GM18909 (cell line): ENCODE results near the gene SHF.

Source experiments
- ATAC-seq: cut with Tn5 transposase; IDR thresholded peaks from one replicate; pipeline ENCODE4 v1.9.1; 2021; ENCODE audit warnings: mild to moderate bottlenecking; ENCODE audit not compliant: unreplicated experiment, poor library complexity

The SHF gene

DNA sequence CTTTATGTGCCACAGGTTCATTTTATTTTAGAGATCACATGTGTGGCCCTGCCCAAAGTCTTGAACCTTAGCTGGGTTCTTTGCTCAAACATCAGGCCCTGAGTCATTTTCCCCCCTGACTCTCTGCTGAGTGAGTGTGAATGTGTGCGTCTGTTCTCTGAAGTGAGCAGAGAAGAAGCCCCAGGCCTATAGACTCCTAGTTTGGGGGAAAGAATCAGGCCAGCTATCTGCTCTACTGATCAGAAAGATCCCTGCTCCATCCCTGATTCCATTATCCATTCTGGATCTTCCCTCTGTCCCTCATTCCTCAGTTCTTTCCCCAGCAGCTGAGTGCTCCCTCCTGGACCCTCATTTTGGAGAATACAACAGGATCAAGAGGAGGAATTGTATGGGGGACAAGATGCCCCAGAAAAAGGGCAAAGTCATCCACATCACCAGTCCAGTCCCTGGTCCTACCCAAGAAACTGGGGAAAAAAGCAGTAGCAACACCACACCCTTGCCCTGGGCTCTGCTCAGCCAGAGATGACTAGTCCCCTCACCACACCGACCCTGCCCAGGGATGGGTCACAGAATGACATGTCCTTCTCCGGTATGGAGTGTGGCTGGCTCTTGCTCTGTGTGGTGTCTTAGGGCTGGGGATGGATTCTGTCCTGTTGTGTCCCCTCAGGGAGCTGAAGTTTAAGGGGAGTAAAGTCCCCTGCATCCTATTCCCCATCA lies 54.8 kb downstream of the SHF start:
- no peak for ATAC-seq

DNA sequence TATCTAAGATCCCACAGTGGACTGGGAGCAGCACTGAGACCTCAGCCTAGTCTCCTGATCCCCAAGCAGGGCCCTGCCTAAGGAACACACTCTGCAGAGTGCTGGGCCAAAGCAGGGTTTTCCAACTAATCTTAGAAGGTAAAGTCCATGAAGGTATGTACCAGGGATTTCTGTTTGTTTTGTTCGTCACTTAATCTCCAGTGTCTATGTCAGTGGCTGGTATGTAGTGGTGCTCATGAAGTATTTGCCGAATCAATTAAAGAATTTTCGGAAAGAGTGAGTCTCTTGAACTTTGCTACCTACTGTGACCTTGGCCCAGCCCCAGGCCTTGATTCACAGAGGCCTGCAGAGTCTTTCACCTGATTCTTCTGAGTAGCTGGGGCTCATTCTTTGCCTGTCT lies 56.3 kb downstream of the SHF start:
- no peak for ATAC-seq

DNA sequence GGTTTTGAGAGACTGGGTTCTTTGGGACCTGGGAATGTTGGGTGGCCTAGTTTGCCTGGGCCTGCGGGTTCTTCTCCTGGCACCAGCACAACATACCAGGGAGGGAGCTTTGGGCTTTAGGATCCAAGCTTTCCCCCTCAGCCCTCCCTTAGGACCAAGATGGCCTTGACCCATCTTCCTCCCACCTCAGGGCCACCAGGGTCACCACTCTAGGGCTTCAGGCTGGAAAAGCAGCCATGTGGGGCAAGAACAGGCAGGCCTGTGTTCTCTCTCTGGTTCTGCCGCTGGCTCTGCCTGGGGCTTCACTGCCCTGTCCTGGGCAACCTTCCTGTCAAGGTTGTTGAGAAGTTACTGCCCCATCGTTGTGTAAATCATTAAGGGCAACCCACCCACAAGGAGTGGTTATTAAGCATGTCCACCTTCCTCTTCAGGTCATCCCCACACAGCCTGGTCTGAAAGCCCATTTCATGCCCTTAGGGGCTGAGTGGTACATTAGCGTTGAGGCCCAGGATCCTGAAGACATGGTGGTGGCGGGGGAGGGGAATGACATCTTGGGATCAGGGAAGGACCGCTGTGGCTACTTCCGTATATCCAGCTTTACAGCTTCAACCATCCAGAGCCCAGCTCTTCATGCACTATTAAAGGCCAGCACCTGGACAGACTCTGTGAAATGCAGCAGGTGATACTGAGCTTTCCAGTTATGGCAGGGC lies 57.3 kb downstream of the SHF start:
- ATAC-seq, result no peak

DNA sequence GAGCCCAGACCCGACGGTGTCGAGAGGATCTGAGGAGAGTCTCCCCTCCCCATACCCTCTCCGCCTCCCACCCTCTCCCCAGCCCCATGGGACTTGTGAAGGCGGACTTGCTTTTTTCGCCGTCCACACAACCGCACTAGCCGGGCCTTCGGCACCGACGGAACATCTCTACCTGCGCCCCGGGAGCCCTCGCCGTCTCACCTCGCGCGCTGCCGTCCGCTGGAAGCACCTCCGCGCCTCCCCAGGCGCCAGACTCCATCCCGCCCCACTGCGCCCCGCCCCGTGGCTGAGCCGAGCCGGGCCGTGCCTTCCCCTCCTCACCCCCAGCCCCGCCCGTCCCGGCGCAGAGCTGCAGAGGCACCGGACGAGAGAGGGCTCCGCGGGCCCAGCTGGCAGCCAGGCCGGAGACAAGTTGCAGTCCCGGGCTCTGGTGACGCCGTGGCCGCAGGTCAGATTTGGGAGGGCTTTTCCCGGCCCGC lies 58.1 kb downstream of the SHF start, which contains the start of the genes DUOX1 and DUOXA1:
TSS of gene DUOX1 (plus strand) at position 344 of the 479 bp plus-strand sequence. CDS start 1,973 bp downstream, outside the sequence.
TSS of gene DUOXA1 (minus strand) at position 229 of the 479 bp plus-strand sequence. CDS start 6,865 bp downstream, outside the sequence.
- ATAC-seq, result no peak

DNA sequence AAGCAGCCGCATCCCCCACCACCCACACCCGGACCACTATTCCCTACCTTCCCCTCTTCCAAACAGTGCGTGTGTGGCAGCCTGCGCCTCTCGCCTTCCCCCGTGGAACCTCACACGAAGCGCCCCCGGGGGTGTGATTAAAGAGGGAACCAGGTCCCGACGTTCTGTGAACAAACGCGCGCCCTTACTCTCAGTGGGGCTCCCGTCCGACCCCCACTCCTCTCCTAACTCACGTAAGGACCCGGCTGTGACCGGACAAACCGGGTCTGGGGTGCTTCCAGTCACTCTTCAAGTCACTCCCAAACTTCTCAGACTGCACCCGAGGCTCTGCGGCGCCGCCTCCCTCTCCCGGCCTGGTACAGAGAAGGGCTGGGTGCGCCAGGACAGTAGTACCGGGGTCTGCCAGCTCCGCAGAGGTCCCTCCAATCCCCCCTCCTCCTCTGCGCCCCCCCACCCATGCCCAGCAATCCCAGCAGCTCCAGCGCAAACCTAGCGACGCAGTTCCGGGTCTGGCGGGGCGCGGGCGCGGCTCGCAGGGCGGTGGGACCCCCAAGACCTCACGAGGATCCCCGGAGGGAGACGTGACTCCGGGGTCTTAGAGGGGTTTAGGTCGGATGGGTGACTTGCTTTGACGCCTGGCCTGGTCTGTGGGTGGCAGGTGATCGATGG lies 58.7 kb downstream of the SHF start:
- no peak for ATAC-seq

DNA sequence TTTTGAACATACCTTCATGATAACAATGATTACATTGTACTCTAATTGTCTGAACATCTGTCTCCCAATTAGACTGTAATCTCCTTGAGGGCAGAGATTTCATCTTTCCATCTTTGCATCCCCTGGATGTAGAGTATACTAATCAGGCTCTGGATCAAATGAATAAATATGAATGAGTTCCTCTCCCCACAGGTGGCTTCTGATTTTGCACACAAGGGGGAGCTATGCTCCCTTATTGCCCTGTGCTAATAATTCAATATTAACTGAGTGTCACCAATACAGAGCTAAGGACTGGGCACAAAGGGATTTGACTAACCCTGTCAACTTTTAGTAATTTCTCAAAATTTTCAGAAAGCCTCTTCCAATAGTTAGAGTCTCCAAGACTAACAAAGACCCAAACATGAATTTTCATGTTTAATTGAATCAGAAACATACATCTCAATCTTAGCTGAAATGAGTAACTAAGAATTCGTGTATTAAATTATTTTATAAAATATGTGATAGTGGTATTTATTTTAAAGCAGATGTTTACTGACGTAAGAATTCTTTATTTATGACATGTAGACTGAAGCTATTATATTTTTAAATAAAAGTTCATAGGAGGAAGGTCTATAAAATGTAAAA lies 61.1 kb downstream of the SHF start:
- no peak for ATAC-seq

DNA sequence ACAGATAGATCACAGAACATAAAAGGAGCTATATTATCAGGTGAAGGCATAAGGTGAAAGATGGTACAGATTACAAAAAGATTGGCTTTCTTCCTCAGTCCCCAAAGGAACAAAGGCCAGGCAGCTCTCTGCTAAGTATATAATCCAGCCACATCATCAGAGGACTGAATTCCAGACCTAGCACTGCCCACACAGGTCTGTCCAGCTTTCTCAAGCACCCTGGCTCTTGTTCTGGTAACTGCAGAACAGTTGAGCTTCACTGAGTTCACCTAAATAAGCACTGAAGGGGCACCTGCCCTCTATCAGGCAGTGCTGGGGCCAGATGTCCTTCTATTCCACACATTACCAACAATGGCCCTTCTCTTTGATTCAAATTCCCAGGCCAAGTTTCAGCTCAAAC lies 64.4 kb downstream of the SHF start:
- no peak for ATAC-seq

DNA sequence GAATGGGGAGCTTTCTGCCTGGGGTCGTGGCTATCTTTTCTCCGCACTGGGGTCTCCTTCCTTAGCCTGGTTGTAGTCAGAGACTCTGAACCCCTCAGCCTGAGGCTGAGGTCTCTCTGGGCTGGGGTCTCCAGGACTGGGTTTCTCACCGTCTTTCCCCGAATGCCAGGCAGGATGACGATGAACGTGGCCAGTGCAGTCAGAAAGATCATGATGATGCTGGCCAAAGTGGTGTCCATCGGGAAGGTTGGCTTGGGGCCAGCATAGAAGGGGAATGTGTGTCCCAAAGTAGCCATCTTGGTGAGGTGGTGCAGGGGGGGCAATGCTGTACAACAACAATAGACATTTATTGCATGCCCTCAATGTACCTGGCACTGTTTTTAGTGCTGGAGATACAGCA lies 65.0 kb downstream of the SHF start:
- ATAC-seq, result no peak

DNA sequence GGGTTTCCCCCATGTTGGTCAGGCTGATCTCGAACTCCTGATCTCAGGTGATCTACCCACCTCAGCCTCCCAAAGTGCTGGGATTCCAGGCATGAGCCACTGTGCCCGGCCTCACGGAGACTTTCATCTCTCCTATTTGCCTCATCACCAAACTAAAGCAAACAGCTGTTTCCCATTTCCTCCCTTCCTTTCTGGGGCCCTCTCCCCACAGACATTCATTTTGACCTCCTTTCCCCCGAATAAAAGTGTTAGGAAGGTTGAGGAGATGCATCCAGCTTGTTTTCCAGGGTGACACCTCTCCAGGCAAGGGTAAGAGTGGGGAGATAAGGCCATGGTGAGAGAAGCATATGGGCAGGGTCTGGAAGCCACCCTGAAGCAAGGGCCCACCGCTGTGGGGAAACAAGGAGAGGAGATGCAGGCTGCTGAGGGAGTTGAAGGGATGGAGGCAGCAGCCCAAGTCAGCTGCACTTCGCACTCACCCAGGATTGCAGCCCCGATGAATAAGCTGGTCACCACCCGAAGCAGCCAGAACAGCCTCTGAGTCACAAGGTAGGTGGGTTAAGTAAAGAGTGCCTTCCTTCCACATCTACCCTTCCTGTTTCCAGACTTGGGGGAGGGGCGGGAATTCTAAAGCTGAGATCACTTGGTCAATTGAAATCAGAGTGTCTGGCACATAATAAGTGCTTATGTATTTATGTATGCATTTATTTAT lies 65.9 kb downstream of the SHF start:
- no peak for ATAC-seq

DNA sequence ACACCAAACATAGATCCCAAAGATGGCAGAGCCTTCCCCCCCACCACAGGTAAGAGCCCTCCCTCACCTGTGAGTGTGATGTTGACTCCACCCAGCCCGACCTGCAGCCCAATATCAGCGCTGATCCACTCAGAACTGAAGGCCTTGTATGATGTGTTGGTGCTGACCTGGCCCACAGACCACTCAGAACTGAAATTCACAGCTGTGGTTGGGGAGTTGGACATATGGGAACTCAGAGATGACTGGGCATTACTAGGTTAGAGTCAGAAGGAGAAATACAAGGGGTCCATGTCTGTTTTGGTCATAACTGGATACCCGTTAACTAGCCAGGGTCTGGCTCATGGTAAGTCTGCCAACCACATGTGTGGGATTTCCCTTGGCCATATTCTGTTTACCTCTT lies 66.7 kb downstream of the SHF start:
- no peak for ATAC-seq

DNA sequence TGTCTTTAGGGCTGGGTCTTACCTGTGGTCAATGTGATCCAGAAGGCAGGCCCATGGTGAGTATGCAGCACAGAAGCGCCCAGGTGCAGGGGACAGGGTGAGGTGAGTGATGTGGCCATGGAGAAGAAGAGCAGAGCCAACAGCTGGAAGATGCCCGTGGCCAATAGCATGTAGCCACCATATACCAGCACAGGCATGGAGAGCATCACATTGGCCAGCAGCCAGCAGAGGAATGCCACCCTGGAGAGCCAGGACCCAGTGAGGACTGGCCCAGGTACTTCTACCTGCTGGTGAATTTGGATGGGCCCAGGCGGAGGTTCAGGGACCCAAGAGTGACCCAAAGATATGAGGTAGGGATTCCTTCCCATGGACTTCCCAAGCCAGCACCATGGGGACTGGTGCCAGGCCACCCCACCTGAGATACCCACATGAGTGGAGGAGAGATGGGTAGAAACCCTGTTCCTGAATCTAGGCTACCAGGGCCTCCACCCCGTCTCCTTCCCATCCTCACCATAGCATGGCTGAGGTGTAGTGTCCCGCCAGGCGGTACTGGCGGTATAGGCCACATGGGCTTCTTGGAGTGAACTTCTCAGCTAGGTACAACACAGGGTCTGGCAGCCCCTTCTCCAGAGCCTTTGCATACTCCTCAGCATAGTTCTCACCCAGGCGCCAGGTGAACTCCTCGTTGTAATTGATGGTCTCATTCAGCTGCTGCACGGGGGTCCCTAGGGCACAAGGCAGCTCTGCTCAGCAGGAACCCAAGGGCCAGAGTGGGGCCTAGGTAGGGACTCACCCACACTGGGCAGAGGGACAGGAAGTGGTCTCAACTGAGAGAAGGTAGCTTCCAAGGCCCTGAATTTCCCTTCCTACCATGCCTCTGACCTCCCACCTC lies 67.4 kb downstream of the SHF start:
- no peak for ATAC-seq

DNA sequence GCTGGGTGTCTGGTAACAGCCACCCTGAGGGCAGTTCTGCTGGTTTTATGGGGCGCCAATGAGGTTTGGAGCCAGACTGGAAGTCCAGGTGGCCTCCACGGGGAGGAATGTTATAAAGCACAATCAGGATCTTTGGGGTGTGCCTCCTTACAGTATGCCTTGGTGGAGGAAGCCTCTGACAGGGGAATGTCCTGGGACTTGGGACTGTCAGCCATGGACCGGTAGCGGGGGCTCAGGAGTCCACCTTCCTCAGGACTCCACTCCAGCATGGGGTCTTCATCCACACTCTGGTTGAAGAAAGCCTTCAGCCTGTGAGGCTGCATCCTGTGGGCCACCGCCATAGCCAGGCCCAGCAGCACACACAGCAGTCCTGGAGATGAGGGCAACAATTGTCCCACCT lies 68.8 kb downstream of the SHF start:
- no peak for ATAC-seq

DNA sequence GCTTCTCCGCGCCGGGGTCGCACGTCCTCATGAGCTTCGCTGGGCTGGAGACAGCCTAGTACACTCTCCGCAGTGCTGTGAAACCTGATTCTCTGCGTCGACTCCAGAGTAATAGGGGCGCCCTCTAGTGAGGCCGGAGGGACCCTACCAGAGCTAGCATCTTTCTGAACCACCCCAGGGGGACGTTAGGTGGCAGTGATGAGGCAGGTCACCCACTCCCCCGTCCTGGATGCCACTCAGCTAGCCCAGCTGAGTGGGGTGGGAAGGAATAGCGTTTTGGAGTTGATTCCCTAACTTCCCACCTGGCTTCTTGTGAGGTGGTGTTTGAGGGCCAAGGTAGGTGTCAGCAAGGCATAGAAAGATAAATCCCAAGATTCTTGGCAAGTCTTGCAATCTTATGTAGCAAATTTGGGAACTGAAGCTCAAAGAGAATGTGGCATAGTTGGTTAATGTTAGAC lies 69.6 kb downstream of the SHF start:
- ATAC-seq, result peak; percentile 89

DNA sequence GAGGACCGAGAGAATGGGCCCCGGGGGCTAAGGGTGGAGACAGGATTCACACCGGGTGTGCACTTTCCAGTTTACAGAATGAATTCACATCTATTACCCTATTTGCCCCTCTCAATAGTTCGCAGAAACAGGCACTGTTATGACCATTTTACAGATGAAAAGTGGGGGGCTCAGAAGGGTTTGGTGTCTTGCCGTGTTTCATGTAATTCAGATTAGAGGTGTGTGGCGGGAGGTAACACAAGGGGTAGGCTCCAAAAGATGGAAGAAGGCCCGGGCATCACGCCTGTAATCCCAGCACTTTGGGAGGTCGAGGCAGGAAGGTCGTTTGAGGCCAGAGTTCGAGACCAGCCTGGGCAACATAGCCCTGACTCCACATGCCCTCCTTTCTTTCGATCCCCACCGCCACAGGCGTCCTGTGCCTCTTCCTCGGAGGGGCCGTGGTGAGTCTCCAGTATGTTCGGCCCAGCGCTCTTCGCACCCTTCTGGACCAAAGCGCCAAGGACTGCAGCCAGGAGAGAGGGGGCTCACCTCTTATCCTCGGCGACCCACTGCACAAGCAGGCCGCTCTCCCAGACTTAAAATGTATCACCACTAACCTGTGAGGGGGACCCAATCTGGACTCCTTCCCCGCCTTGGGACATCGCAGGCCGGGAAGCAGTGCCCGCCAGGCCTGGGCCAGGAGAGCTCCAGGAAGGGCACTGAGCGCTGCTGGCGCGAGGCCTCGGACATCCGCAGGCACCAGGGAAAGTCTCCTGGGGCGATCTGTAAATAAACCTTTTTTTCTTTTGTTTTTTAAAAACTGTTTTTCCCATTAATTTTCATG lies 70.2 kb downstream of the SHF start:
- peak; percentile 14 for ATAC-seq
